HG03103 (cell line): ENCODE measurements around the gene PILRA.
"Not testable (repeated sequence)": the region's sequence is repeated elsewhere in the genome, so short reads cannot be mapped to it uniquely, and the experiment has no call there.

Experiments used
- ATAC-seq: cut with Tn5 transposase; IDR thresholded peaks from one replicate; pipeline ENCODE4 v1.9.1; 2021; ENCODE audit warnings: low read depth; ENCODE audit not compliant: unreplicated experiment

Gene PILRA

DNA sequence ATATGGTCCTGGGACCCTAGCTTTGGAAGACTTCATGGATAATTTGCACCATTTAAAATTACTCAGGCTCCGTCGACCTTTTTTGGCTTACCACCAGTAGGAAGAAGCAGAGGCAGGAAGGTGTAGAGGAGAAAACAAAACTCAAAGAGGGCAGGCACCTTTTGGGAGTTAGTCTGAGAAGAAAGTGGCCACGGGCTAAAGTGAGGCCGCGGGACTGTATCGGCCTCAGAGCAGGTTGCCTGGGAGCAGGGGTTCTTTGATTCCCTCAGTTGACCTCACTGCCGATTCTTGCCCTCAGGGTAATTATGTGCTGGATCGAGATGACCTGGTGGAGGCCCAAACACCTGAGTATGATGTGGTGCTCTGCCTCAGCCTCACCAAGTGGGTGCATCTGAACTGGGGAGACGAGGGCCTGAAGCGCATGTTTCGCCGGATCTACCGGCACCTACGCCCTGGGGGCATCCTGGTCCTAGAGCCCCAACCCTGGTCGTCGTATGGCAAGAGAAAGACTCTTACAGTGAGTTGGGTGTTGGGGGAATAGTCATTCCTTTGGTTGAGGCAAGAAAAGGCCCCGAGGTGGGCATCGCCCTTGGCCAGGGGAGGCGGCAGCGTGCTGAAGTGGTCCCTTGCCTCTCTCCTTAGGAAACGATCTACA lies 59.5 kb downstream of the PILRA start:
- ATAC-seq: no peak

DNA sequence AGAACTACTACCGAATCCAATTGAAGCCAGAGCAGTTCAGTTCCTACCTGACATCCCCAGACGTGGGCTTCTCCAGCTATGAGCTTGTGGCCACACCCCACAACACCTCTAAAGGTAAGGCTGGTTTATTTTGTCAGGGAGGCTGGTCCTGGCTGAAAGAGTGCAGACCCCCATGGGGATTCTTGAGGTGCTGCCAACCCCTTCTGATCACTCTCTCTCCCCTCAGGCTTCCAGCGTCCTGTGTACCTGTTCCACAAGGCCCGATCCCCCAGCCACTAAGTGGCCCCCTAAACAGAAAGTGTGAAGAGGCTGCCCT lies 59.9 kb downstream of the PILRA start:
- no peak for ATAC-seq

DNA sequence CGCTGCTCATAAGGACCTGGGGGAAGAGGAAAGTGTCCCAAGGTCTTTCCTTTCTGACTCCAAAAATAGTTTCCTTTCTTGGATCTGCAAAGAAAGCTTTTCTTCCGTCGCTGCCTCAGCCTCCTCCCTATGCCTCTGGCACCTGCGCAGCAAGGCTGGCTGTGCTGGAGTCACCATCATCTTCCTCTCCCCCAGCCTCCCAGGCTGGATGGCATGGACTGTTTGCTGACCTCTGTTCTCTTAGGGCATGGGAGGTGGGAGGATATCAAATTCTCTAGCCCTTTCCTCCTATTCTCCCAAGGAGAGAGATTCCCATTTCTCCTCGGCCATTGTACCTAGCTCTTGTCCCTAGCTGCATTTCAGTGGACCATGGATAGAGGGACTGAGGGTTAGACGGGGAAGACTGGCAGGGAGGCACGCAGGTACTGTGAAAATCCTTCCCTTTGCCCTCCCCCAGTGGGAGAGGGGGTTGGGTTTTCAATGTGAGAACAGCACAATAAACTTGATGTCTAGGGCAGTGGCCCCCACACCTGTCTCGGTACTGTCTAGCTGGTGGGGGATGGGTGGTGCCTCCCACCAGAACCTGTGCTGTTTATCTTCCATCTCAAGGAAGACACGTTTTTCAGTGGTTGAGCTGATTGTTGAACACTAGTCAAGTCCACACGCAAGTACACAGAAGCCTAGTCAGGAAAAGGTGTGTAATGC lies 60.5 kb downstream of the PILRA start:
- ATAC-seq: no peak

DNA sequence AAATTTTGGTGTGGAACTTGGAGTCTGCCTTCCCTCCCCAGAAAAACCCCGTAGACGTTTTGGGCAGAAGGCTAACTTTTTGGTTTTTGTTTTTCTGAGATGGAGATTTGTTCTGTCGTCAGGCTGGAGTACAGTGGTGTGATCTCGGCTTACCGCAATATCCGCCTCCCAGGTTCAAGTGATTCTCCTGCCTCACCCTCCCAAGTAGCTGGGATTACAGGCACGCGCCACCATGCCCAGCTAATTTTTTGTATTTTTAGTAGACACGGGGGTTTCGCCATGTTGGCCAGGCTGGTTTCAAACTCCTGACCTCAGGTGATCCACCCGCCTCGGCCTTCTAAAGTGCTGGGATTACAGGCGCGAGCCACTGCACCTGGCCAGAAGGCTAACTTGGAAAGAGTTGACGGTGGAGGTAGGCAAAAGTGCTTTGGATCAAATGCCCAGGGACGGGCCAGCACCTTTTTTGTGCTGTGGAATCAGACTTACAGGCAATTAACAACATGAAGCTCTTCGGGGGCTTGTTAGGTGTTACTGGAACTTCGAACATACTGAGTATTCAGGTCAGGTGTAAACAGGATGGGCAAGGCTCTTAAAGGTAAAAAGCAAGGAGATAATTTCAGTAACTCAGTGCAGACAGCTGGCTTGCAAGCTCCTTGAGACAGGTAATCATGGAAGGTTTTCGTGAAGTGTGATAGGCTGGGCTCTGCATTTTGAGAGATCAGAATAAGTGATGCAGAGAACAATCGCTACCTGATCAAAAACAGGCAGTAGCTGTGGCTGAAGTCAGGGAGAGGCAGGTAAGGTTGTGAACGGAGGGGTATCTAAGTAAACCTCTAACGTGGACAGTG lies 61.2 kb downstream of the PILRA start:
- ATAC-seq: no peak

DNA sequence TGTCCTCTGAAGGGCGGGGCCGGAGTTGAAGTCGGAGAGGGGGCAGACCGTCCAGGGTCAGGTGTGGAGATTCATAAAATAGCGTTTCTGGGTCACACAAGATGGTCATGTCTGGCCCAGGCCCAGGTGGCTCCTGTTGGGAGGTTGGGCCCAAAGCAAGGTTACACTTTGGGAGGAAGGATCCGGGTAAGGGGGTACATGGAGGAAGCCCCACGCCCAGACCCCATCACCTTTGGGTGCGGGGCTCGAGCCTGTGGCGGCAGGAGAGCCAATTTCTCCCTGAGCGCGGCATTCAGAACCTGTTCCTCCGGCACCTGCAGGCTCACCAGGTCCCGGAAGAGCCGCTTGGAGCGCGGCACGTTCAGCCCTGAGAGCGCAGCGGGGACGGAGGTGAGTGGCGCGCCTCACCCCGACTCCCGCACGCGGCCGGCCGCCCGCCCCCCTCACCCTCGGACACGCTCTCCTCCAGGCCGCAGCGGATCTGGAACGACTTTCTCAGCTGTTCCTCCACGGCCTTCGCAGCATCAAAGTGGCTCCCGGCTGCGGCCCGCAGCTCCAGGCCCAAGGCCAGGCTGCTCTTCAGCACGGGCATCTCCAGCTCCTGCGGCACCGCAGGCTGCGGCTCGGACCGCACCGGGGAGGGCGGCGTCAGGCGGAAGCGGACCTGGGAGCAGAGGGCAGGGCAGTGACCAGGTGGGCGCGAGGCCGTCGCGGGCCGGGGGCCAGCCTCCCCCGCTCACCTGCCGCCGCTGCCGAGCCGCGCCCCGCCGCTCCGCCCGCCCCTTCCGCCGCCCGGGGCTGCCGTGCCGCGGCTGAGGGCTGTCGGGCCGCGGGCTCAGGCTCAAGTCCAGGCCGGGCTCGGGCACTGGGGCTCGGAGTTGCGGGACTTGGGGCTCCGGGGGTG lies 62.4 kb downstream of the PILRA start:
- ATAC-seq: peak; percentile 31

DNA sequence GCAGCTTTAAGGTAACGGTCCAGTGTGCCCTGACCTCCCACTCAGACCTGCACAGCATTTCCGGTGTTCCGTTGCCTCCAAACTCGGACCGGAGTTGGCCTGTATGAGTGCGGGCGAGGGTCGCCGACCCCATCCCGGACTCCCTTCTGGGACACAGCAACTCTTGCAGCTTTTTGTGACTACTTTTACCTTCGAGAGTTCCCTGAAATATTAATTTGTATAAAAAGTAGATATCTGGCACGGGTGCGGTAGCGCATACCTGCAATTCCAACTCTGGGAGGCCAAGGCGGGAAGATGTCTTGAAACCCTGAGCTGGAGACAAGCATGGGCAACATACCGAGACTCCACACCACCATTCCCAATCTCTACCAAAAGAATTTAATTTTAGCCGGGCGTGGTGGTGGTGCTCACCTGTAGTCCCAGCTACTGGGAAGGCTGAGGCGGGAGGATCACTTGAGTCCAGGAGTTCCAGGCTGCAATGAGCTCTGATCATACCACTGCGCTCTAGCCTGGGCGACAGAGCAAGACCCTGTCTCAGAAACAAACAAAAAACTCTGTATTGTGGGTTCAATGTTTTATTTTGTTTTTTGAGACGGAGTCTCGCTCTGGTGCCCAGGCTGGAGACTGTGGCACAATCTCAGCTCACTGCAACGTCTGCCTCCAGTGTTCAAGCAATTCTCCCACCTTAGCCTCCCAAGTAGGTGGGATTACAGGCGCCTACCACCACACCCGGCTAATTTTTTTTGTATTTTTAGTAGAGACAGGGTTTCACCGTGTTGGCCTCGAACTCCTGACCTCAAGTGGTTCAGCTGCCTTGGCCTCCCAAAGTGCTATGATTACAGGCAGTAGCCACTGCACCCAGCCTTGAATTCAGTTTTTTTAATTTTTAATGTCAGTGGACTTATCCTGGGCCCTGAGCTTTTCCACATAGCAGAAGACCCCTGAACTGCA lies 64.1 kb downstream of the PILRA start:
- no peak for ATAC-seq

DNA sequence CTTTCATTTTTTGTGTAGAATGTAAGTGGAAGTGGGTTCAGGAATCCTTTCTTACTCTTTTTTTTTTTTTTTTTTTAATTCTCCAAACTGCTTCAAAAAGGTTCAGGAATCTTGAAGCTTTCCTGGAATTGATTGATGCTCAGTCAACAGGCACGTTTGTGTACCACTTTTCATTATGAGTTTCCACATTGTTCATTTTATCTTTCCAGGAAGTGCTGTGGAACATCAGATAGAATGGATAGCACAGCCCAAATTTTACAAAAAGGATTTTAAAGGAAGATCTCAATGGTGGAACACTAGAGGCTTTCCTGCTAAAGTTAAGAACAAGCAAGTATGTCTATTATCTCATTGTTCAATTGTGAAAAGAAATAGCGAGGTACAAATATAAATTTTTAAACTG lies 64.9 kb downstream of the PILRA start:
- no peak for ATAC-seq

DNA sequence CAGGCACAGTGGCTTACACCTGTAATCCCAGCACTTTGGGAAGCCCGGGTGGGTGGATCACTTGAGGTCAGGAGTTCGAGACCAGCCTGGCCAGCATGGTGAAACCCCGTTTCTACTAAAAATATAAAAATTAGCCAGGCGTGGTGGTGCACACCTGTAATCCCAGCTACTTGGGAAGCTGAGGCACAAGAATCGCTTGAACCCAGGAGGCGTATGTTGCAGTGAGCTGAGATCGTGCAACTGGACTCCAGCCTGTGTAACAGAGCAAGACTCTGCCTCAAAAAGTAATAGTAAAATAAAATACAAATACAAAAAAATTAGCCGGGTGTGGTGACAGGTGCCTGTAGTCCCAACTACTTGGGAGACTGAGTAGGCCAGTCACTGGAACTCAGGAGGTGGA lies 65.4 kb downstream of the PILRA start:
- not testable (repeated sequence) for ATAC-seq

DNA sequence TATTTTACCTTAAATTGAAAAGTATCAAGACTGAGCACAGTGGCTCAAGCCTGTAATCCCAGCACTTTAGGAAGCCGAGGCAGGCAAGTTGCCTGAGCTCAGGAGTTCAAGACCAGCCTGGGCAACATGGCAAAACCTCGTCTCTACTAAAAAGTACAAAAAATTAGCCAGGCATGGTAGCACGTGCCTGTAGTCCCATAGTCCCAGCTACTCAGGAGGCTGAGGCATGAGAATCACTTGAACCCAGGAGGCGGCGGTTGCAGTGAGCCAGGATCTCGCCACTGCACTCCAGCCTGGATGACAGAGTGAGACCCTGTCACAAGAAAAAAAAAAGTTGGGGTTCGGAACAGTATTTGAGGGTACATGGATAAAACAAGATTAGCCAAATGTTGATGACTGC lies 66.0 kb downstream of the PILRA start:
- ATAC-seq: not testable (repeated sequence)

DNA sequence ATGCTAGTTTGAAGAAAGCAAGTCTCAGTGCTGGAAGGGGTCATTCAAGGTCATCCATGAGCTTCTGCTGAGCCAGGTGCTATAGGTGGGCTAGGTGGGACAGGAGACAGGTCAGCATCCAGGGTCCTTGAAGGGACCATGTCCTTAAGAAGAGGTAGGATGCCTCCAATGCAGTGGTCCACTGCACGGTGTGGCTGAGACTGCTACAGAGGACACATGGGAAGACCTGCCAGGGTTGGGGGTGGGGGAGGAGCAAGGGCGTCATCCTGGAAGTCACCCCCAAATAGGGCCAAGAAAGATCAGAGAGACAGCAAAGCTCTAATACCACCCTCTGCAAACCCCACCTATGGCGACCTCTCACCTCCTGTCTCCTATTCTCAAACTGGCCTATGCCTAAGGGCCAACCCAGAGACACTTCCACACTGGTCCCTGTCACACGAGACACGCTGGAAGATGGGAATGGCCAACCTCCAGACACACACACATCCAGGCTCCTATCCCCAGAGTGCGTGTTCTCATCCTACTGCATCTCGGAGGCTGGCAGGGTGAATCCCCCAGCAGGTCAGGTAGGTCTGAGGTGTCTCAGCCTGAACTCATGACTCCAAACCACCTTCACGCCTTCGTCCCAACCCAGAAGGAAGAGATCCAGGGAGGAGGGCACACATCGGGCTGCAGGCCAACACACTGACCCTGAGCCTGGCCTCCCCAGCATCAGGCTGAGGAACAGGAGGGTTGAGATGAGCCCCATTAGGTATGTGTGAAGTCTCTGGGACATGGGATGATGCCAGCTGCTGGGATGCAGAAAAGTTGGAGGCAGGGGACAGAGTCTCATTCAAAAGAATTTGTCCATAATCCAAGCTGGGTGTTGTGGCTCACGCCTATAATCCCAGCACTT lies 68.6 kb downstream of the PILRA start:
- ATAC-seq: no peak

DNA sequence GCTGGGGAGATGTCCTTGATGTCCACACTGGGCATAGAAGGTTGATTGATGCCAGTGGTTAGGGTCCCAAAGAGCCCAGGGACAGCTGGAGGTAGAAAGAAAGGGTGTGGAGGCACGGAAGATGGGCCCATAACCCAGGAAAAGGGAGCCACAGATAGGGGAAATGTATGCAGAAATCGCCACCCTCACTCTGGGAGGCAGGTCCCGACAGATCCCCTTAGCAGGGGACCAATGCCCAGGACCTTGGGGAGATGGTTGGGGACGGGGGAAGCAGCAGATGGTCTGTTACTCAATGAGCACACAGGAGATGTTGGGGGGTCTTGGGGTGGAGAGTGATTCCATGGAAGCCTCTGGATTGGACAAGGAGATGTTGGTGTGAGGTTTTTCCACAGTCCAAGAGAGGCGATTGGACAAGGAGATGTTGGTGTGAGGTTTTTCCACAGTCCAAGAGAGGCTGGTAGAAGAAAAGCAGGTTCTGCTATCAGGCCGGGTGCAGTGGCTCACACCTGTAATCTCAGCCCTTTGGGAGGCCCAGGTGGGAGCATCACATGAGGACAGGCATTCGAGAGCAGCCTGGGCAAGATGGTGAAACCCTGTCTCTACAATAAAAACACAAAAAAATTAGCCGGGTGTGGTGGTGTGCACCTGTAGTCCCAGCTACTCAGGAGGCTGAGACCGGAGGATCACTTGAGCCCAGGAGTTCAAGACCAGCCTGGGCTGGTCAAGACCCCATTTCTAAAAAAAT lies 70.0 kb downstream of the PILRA start:
- ATAC-seq: no peak

DNA sequence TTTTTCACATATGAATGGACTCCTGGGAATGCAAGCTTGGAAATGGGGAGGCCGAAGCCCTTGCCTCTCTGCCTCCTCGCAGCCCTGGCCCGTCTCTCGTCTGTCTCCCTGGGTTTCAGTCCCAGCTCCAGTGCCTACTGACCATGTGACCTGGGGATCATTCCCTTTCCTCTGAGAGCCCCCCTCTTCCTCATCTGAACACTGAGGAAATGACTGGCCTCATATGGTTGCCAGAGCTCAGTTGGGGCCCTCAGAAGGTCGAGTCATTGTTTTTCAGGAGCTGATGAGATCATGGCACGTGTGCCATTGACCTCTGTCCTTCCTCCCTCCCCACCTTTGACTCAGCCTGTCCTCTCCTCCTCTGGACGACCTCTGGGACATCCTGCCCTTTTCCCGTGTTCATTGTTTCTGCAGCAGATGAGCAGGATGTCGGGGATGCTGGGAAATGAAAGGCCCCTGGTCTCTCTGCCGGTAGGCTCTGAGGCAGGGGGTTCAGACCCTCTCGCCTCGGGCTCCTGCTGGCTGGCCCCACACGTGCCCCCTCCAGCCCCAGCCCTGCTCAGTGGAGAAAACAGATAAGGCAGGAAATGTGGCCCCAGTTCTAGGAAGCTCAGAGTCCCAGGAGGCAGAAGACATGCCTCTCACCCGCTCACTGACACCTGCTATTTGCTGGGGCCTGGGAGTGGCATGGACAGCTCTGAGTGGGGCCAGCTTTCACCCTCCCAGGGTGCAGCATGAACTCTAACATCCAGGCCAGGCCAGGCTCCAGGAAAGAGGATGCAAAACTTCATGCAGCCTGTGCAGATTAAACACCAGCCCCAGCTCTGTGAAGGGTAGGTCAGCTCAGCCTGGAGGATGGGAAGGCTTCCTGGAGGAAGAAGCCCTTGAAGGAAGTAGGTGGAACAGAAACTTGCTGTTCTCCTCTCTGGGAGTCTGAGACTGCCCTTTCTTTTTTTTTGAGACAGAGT lies 71.3 kb downstream of the PILRA start:
- ATAC-seq: no peak

DNA sequence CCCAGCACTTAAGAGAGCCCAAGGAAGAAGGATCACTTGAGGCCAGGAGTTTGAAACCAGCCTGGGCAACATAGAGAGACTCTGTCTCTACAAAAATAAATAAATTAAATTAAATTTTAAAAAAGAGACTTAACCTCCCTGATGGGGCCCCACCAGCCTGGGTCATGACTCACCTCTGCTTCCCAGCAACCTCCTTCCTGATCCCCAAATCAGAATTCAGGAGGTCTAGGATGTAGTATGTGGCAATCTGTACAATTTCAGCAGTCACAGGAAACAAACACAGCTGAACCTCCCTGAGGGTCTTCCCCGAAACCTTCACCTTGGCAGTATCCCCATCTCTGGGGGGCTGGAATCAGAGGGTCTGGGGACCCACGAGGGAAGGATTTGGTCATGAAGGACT lies 72.8 kb downstream of the PILRA start:
- no peak for ATAC-seq

DNA sequence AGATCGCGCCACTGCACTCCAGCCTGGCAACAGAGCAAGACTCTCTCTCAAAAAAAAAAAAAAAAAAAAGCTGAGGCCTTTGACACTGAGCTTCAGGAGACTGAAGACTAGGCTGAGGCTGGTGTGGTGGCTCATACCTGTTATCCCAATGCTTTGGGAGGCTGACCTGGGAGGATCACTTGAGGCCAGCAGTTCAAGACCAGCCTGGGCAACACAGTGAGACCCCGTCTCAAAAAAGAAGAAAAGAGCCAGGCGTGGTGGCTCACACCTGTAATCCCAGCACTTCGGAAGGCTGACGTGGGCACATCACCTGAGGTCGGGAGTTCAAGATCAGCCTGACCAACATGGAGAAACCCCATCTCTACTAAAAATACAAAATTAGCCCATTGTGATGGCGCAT lies 74.1 kb downstream of the PILRA start:
- ATAC-seq: not testable (repeated sequence)

DNA sequence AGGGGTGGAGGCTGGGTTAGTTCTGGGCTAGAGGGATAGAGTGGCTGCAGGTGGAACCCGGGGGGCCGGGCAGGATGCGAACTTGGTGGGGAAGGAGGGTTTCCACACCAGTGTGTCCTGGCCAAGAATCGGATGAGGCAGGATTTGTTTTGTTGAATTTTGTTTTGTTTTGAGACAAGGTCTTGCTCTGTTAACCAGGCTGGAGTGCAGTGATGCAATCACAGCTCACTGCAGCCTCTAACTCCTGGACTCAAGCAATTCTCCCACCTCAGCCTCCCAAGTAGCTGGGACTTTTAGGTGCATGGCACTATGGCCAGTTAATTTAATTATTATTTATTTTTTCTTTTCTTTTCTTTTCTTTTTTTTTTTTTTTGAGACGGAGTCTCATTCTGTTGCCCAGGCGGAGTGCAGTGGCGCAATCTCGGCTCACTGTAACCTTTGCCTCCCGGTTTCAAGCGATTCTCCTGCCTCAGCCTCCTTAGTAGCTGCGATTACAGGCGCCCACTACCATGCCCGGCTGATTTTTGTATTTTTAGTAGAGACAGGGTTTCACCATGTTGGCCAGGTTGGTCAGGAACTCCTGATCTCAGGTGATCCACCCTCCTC lies 76.0 kb downstream of the PILRA start:
- no peak for ATAC-seq
